HG03159 (cell line): ENCODE data around the gene ZNF263.

ENCODE experiments used
- ATAC-seq: cut with Tn5 transposase; IDR thresholded peaks from one replicate; pipeline ENCODE4 v1.9.1; 2021; ENCODE audit warnings: mild to moderate bottlenecking, moderate library complexity; ENCODE audit not compliant: unreplicated experiment

ZNF263 gene

DNA sequence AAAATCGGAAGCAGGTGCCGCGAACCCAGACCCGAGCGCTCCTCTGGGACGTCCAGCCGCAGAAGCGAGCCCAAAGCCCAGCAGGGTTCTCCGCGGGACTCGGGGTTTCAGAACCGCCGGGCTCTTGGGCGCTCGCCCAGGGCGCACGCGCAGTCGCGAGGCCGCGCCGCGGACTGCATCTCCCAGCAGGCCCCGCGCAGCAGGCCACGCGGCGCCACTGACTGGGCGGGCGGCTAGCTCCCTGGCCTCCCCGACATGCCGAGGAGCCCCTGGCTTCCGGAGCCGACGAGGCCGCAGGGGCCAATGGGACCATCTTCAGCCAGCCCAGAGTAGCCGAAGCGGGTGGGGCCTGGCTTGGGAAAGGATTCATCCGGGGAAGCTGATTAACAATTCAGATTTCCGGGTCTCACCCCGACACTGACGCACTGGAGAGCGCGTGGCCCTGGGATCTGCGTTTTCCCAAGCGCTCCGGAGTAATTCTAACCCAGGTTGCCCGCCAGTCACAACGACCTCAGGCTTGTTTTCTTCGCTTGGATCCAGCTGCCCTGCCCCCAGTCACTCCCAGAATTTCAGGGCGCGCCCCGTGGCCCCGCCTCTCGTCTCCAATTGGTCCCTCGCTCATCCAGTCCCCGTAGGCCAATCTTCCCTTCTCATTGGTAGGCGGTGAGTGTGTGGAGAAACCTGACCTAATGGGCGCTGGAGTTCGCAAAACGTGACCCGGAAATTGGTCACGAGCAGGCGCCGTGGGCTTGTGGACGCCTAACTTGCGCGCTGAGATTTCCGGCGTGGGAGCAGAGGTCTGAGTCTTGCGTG lies at the start of gene ZNF263:
Gene ZNF263 (plus strand): TSS at position 762 of the 813 bp plus-strand sequence. CDS start 328 bp downstream, outside the sequence.
- peak; percentile 81 for ATAC-seq

DNA sequence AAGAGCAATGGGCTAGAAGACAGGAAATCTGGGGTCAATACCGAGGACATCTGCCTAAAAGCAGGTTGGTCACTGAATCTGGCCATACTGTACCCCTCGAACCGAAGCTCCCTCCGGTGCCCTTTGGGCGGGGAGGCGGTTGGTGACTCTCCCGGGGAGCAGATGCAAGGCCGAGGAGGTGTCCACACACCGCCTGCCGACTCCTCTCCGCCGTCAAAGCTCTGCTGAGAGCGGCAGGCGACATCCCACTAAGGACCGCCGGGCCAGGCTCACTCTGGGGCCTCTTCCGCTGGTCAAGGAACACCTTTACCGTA lies 48.8 kb upstream of the ZNF263 start:
- no peak for ATAC-seq

DNA sequence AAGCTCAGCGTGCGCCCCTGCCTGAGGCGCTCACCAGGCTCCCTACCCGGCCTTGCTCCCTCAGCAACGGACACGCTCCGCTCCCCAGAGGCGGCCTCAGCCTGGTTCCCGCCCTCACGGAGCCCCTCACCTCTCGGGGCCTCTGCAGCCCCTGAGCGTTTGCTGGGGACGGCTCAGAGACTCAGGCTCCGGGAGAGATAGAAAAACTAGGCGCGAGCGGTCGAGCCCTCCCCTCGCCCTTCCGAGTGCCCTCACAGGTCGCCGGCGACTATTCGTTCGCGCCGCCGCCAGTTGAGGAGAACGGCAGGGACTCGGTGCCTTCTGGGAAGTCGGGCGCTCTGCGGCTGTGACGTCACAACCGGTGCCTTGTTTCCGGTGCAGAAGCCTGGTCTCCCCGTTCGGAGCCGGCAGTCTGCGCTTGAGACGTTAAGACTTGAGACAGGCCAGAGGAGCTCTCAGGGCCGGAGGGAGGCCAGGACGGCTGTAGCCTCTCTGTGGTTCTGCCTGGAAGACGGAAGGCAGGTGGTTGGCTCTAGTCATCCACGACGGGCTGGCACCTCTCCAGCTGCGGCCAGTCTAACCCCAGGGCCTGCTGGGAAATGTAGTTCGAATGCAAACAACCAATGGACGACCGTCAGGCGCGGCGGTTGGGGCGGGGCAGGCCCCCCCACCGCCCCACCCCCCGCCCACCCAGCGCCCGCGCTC lies 48.3 kb upstream of the ZNF263 start, which contains the start of gene ZNF200:
Gene ZNF200 (minus strand): TSS at position 302 of the 705 bp plus-strand sequence. CDS start 1,403 bp downstream, outside the sequence.
- peak; percentile 92 for ATAC-seq

- no peak for ATAC-seq
These were observed 47.2 kb upstream of the ZNF263 start for GRCh38 chr16:3235856-3236669.

GRCh38 chr16:3241761-3242160 lies 41.5 kb upstream of the ZNF263 start:
- no peak for ATAC-seq

DNA sequence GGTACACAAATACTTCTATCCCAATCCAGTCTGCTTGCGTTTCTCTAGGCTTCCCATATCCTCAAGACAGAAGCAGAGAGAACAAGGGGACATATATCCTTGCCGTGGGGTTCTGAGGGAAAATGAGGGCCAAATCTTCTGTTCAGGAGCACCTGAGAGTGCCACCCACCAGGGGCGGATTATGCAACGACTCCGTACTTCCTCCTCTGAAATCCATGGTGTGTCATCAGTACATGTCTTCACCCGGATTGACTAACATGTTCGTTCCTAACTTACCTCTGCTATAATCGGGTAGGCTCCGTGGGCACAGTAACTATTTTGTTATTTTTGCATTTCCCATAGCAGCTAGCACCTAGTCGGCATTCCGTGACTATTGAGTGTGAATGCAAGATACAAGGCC lies 40.6 kb upstream of the ZNF263 start:
- no peak for ATAC-seq

GRCh38 chr16:3243882-3244281 lies 39.4 kb upstream of the ZNF263 start:
- no peak for ATAC-seq

- ATAC-seq: no peak
These were observed 37.3 kb upstream of the ZNF263 start for GRCh38 chr16:3246002-3246401.

- ATAC-seq: no peak
These were observed 36.4 kb upstream of the ZNF263 start for GRCh38 chr16:3246876-3247275.

- ATAC-seq: no peak
These were observed 34.7 kb upstream of the ZNF263 start for GRCh38 chr16:3248596-3248995.

- ATAC-seq: no peak
These were observed 34.3 kb upstream of the ZNF263 start for GRCh38 chr16:3249020-3249419.

DNA sequence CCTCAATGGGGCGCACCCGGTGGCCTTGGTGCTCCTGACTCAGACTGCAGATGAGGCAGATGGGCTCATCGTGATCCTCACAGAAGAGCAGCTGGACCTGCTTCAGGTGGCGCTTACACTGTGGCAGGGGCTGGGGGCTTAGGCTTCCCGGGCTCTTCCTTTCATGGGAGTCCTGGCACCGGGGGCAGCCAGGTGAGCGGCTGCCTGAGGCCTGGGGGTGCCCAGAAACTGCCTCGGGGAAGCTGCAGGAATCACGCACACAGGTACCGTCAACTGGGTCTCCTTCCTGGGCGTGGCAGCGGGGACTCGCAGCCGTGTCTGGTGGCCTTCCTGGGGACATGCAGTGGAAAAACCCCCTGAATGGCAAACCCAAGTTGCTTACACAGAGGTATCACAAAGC lies 33.8 kb upstream of the ZNF263 start:
- ATAC-seq: no peak

DNA sequence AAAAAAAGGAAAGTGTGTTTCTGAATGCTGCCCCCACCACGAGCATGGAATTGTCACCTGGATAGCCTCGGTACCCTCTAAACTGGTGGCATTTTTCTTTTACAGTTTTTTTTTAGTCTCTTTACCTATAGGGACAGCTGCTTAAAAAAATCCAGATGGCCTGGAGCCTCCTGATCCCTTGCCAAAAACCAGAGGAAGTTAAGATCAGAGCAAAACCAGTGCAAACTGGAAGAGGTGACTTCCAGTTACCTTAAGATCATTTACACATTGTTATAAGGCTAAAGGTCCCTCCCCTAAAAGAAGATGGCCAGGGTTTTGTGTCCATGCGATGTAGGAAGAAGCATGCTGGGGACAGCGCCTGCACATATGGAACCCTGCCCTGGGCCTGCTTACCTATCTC lies 30.3 kb upstream of the ZNF263 start:
- no peak for ATAC-seq

GRCh38 chr16:3254309-3254708 lies 29.0 kb upstream of the ZNF263 start:
- ATAC-seq: no peak

DNA sequence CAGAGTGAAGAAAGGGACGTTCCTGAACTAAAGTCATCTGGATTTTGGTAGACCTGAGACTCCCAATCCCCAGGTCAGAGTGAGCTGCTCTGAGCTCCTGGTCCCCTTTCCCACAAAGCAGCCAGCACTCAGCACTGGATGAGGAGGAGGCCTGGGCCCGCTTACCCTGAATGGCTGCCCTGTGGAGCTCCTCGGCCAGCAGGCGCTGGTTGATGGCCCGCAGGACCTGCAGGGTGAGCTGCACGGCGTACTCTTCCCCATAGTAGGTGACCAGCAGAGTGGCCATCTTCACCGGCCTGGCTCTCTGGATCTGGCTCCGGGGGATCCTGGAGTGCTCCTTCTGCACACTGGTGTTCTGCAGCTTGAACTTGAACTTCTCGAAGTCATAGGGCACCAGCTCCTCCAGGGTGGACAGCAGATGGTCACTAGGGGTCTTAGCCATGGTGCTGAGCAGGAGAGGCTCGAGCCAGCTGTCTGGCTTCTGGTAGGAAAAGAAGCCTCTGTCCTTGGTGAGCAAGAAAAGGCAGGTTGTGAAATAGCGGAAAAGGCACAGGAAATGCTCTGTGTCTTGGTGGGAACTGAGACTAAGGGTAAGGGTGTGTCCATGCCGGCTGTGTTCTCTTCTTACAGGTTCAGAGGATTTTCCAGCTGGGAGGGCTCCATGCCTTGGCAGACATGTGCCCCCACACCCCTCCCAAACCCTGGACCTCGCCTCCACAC lies 27.0 kb upstream of the ZNF263 start, which contains the start of gene MEFV:
Gene MEFV (minus strand): TSS at position 488 of the 720 bp plus-strand sequence. CDS start 46 bp downstream, at position 442.
- no peak for ATAC-seq

DNA sequence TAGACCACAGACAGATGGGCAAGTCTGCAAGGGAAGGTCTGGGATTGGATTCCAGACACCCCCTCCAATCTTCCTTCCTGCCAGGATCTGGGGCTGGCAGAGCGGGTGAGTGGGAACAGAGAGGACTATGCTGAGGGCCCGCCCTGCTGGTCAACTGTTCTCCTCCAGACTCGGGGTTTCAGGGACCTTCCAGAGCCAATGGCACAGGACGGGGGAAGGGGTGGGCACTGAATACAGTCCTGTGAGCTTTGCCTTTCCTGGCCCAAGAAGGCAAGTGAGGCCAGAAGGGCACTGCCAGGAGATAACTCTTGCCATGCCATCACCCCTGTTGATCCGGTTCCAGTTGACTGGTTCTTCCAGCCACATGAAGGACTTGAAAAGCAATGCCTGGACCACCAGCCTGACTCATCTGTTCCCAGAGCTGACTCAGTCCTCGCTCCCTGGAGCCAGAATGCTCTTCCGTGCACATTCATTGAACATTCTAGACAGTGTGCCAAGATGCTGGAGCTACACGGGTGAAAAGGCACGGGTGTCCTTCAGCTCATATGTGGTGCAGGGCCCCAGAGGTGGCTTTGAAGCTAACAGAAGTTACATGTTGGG lies 26.3 kb upstream of the ZNF263 start:
- no peak for ATAC-seq

DNA sequence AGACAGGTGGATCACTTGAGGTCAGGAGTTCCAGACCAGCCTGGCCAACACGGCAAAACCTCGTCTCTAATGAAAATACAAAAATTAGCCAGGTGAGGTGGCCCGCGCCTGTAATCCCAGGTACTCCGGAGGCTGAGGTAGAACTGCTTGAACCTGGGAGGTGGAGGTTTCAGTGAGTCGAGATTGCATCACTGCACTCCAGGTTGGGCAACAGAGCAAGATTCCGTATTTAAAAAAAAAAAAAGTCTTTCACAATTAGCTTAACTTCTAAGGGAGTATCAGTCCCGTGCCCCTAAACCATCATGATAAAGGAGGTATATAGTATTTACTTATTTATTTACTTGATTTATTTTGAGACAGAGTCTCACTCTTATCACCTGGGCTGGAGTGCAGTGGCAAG lies 23.5 kb upstream of the ZNF263 start:
- no peak for ATAC-seq

GRCh38 chr16:3262517-3262916 lies 20.8 kb upstream of the ZNF263 start:
- no peak for ATAC-seq

DNA sequence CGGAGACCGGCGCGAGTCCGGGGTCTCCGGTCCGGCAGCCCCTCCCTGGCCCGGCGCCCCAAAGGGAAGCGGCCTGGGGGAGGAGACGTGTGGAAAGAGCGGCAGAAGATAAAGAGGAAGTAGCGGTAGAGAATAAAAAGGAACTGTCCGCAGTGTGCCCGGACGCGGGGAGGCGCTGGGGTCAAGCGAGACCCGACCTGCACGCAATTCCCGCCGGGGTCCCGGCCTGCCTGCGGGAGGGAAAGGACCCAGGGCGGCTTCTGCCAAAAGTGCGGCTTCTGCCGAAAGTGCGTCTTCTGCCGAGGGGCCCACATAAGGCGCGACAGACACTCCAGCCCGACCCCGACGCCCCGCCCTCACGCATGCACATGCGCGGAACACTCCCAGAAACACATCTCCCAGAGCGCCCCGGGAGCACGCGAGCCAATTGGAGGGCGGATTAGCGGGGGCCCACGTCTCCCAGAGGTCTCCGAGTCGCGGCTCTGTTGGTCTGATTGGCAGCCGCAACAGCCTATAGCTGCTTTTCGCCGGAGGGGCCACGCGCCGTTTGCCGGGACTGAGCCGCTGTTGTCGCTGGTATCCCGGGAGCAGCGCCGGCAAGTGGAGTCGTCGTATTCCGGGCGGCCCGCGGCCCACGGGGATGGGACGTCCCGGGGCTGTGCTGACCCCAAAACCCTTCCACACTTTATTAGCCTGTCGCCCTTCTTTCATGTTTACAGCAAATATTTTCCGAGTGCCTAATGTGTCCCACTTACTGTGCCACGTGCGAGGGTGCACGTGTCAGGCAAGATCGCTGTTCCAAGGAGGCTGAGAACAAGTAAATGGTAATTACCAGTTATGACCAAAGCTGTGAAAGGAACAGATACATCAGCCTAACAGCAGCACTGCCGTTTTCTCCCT lies 18.9 kb upstream of the ZNF263 start:
- ATAC-seq: peak; percentile 76
